SK-N-SH (cell line): Measurements from ENCODE around the gene SMARCA2. TPM values are rescaled to one million over a fixed set of nuclear protein-coding genes. Genes with fewer than 3 reads are reported as not detected.

Experiments used
- CTCF ChIA-PET: fragments of 300-600, 350-600 bp; formaldehyde crosslinking; extraction: SDS; loops from one replicate; lab custom pipeline; 2021; lab: Yijun Ruan, JAX
- POLR2A ChIA-PET: fragments of 350-600 bp; sonication (Branson Sonifier 250); formaldehyde crosslinking; extraction: SDS; loops from one replicate; lab custom pipeline; 2020; ENCODE audit warnings: antibody characterized with exemption, inconsistent platforms; lab: Yijun Ruan, JAX
- DNase-seq: peaks from one replicate; pipeline ENCODE4 v3.0.0; 2012
- H2AFZ ChIP-seq: fragments of 200-600 bp; sonication (generic); 2 replicates; pipeline ENCODE4 v1.8.1; 2016; ENCODE audit warnings: antibody characterized with exemption, mild to moderate bottlenecking, low read depth
- H3F3A ChIP-seq: fragments of 200-600 bp; sonication (generic); replicated peaks from 2 replicates; pipeline ENCODE3; 2016; ENCODE audit warnings: antibody characterized with exemption, mild to moderate bottlenecking; ENCODE audit not compliant: insufficient read depth
- H3K27ac ChIP-seq, 2 experiments: fragments of 200-500 bp in 1 of 2; fragments of 200-600 bp in 1 of 2; sonication (Bioruptor generic) in 1 of 2; sonication (generic), shearing (Covaris generic) in 1 of 2; 2 replicates each; pipeline versions ENCODE4 v1.5.1 to v1.6.1; 2014 to 2016; ENCODE audit warnings: low read depth in 2 of 2, inconsistent platforms in 1 of 2, low read length in 1 of 2, mild to moderate bottlenecking in 1 of 2, mixed read lengths in 1 of 2
- H3K27me3 ChIP-seq: fragments of 200-600 bp; sonication (generic), shearing (Covaris generic); 2 replicates; pipeline ENCODE4 v1.6.1; 2016; ENCODE audit warnings: mixed run types; ENCODE audit not compliant: insufficient read depth
- H3K36me3 ChIP-seq, 2 experiments: fragments of 200-500 bp in 1 of 2; fragments of 200-600 bp in 1 of 2; sonication (Bioruptor generic) in 1 of 2; sonication (generic) in 1 of 2; replicated peaks in 1 of 2; 2 replicates each; pipeline versions ENCODE3 to v1.5.1; 2014 to 2016; ENCODE audit warnings: low read length in 1 of 2, mild to moderate bottlenecking in 1 of 2; ENCODE audit not compliant: insufficient read depth in 2 of 2, control insufficient read depth in 1 of 2
- H3K4me1 ChIP-seq, 2 experiments: fragments of 200-500 bp in 1 of 2; fragments of 200-600 bp in 1 of 2; sonication (Bioruptor generic) in 1 of 2; sonication (generic), shearing (Covaris generic) in 1 of 2; 2 replicates each; pipeline versions ENCODE4 v1.5.1 to v1.6.1; 2014 to 2016; ENCODE audit warnings: low read depth in 1 of 2, low read length in 1 of 2, mixed run types in 1 of 2; ENCODE audit not compliant: insufficient read depth in 2 of 2, control insufficient read depth in 1 of 2
- H3K4me2 ChIP-seq: fragments of 200-600 bp; sonication (generic), shearing (Covaris generic); 2 replicates; pipeline ENCODE4 v1.6.1; 2017; ENCODE audit warnings: mixed run types
- H3K4me3 ChIP-seq, 2 experiments: fragments of 200-500 bp in 1 of 2; fragments of 200-600 bp in 1 of 2; sonication (Bioruptor generic) in 1 of 2; sonication (generic), shearing (Covaris generic) in 1 of 2; 2 replicates each; pipeline versions ENCODE4 v1.5.1 to v1.8.1; 2014 to 2016; ENCODE audit warnings: low read depth in 2 of 2, inconsistent platforms in 1 of 2, low read length in 1 of 2, mild to moderate bottlenecking in 1 of 2, mixed read lengths in 1 of 2, moderate library complexity in 1 of 2
- H3K79me2 ChIP-seq: fragments of 200-600 bp; sonication (generic); 2 replicates; pipeline ENCODE4 v1.8.1; 2017; ENCODE audit warnings: mild to moderate bottlenecking; ENCODE audit not compliant: insufficient read depth
- H3K9ac ChIP-seq: fragments of 200-600 bp; sonication (generic); 2 replicates; pipeline ENCODE4 v1.6.1; 2017; ENCODE audit warnings: mixed run types
- H3K9me2 ChIP-seq: fragments of 200-600 bp; sonication (generic); 2 replicates; pipeline ENCODE4 v1.6.1; 2017; ENCODE audit warnings: mixed run types
- H3K9me3 ChIP-seq: fragments of 200-600 bp; sonication (generic); 2 replicates; pipeline ENCODE4 v1.6.1; 2017; ENCODE audit warnings: mixed run types, mild to moderate bottlenecking, moderate library complexity
- H4K20me1 ChIP-seq: fragments of 200-600 bp; sonication (generic); 2 replicates; pipeline ENCODE4 v1.6.1; 2017; ENCODE audit warnings: mild to moderate bottlenecking, mixed run types; ENCODE audit not compliant: insufficient read depth
- CHD2 ChIP-seq: fragments of 150-350 bp; IDR thresholded peaks from 2 replicates; pipeline ENCODE4 v1.6.1; 2018; ENCODE audit warnings: low read length; ENCODE audit not compliant: partially characterized antibody
- ELF1 ChIP-seq: IDR thresholded peaks from 2 replicates; pipeline ENCODE4 v1.4.0; 2012
- EP300 ChIP-seq, 2 experiments: IDR thresholded peaks; 2 replicates each; pipeline versions ENCODE4 v1.4.0 to v1.6.1; 2012; ENCODE audit warnings: borderline replicate concordance in 1 of 2, low read depth in 1 of 2, low read length in 1 of 2
- EZH2phosphoT487 ChIP-seq: fragments of 200-600 bp; sonication (generic); IDR thresholded peaks from 2 replicates; pipeline ENCODE4 v1.6.1; 2017; ENCODE audit warnings: low read depth, mixed run types, mild to moderate bottlenecking, antibody characterized with exemption, moderate library complexity, borderline replicate concordance
- FOXJ3 ChIP-seq: sonication (generic); formaldehyde crosslinking; IDR thresholded peaks from 2 replicates; pipeline ENCODE4 v1.5.1; 2020; ENCODE audit warnings: mild to moderate bottlenecking, missing genetic modification reagents
- FOXM1 ChIP-seq: IDR thresholded peaks from 2 replicates; pipeline ENCODE4 v1.4.0; 2012; ENCODE audit warnings: low read depth, mild to moderate bottlenecking
- GABPA ChIP-seq: IDR thresholded peaks from 2 replicates; pipeline ENCODE4 v1.4.0; 2012; ENCODE audit warnings: low read depth, mild to moderate bottlenecking
- GATA2 ChIP-seq: sonication (generic); formaldehyde crosslinking; IDR thresholded peaks from 2 replicates; pipeline ENCODE4 v1.5.0; 2020; ENCODE audit warnings: mild to moderate bottlenecking, missing genetic modification reagents
- IRF3 ChIP-seq: fragments of 150-350 bp; IDR thresholded peaks from 2 replicates; pipeline ENCODE4 v1.6.1; 2016; ENCODE audit warnings: mild to moderate bottlenecking, low read depth, low read length
- JUND ChIP-seq: IDR thresholded peaks from 2 replicates; pipeline ENCODE4 v1.4.0; 2012
- MXI1 ChIP-seq: IDR thresholded peaks from 2 replicates; pipeline ENCODE4 v1.6.1; 2012; ENCODE audit warnings: mild to moderate bottlenecking, low read depth, low read length, improper control_type of control experiment
- NFIC ChIP-seq: IDR thresholded peaks from 2 replicates; pipeline ENCODE4 v1.4.0; 2012; ENCODE audit warnings: borderline replicate concordance
- PBX3 ChIP-seq: IDR thresholded peaks from 2 replicates; pipeline ENCODE4; 2012
- POLR2AphosphoS5 ChIP-seq: IDR thresholded peaks from 2 replicates; pipeline ENCODE4 v1.6.1; 2012; ENCODE audit warnings: low read depth, low read length
- RCOR1 ChIP-seq: fragments of 150-350 bp; IDR thresholded peaks from 2 replicates; pipeline ENCODE4 v1.6.1; 2017; ENCODE audit warnings: antibody characterized with exemption, low read length
- RFX5 ChIP-seq: IDR thresholded peaks from 2 replicates; pipeline ENCODE4 v1.6.1; 2012; ENCODE audit warnings: mild to moderate bottlenecking, improper control_type of control experiment, low read length
- RXRA ChIP-seq: IDR thresholded peaks from 2 replicates; pipeline ENCODE4 v1.4.0; 2012; ENCODE audit warnings: low read depth, mild to moderate bottlenecking, borderline replicate concordance
- TAF1 ChIP-seq: IDR thresholded peaks from 2 replicates; pipeline ENCODE4 v1.6.1; 2012; ENCODE audit warnings: low read depth, mild to moderate bottlenecking, low read length, moderate library complexity, borderline replicate concordance
- ZBTB33 ChIP-seq: IDR thresholded peaks from 2 replicates; pipeline ENCODE4 v1.4.0; 2012; ENCODE audit warnings: low read depth, borderline replicate concordance
- WGBS: methylation state at CpG from one replicate; pipeline ENCODE4 v1.1.6; 2017; ENCODE audit warnings: low lambda C conversion rate; 5-methylcytosine and 5-hydroxymethylcytosine counted together
- polyA plus RNA-seq, 3 experiments: library from polyadenylated mRNA; depleted of rRNA; stranded (reverse); fragments of >200 nt; gene quantifications; 2 replicates each; pipeline ENCODE4 v1.2.3, GENCODE V29; 2012
- TF ChIP-seq, protein P1 (sequence below): fragments of 150-350 bp; IDR thresholded peaks from 2 replicates; pipeline ENCODE4 v1.6.1; 2017; ENCODE audit warnings: antibody characterized with exemption, low read length, low read depth, borderline replicate concordance
- TF ChIP-seq, protein P2 (sequence below): fragments of 200-600 bp; sonication (generic); IDR thresholded peaks from 2 replicates; pipeline ENCODE4 v1.6.1; 2017; ENCODE audit warnings: antibody characterized with exemption, mild to moderate bottlenecking, moderate library complexity

The SMARCA2 gene
- polyA plus RNA-seq, 1 of the 3 experiments (the other 2 are of a cell fraction), result 17.4 TPM

DNA sequence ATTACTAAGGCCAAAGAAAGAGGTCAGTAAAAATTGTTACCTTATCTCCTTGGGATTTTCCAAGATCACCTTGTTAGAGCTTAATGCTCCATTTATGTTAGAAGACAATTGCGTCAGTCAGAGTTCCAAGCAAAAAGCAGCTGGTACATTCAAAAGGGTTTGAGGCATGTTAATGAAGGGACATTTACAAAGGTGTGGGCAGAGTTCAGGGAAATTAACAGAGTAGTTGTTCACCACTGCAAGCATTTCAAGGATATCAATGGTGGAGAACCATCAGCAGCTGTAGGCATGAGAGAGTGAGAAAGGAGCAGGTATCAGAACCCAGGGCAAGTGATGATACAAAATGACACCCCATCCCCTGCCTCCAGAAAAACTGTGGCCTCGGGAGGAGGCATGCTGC lies 17.0 kb upstream of the SMARCA2 start:
- POLR2A ChIA-PET, result no interaction called here
- Histone ChIP-seq H3K9me3 (no peaks in the 10 kb centered on the region), H3K27ac (no peak overlapping the region), H3K79me2 (no peaks in the 10 kb centered on the region), H2AFZ (no peak overlapping the region), H3K4me3 (no peak overlapping the region), H3K27me3 (no peaks in the 10 kb centered on the region), H4K20me1 (no peaks in the 10 kb centered on the region), H3K9me2 (no peaks in the 10 kb centered on the region), H3K9ac (no peak overlapping the region), H3K4me1 (peaks cover 0 to 6% of the 10 kb centered on the region in 2 experiments; a peak in 1 of 4 replicates), H3K36me3 (no peaks in the 10 kb centered on the region), H3K4me2 (no peak overlapping the region), H3F3A (no peaks in the 10 kb centered on the region)
- WGBS, result 78% methylated on average over 1 of the region's 2 CpGs
- CTCF ChIA-PET, result no interaction called here
- DNase-seq, result no peak
- TF ChIP-seq IRF3 (no peak), POLR2AphosphoS5 (no peak), FOXJ3 (CRISPR knock-in tag) (no peak)

GRCh38 chr9:2000314-2000713 lies 14.8 kb upstream of the SMARCA2 start:
- no peaks in the 10 kb centered on the region for H3K9me2 ChIP-seq
- no peaks in the 10 kb centered on the region for H3K9me3 ChIP-seq
- H3K36me3 ChIP-seq, result no peaks in the 10 kb centered on the region
- no peaks in the 10 kb centered on the region for H3K79me2 ChIP-seq
- ChIA-PET POLR2A (no interaction called here), CTCF (no interaction called here)
- no peaks in the 10 kb centered on the region for H3F3A ChIP-seq
- H3K27me3 ChIP-seq, result 0 out of 2 replicates have a peak, but pooled peaks cover 3% of the 10 kb centered on the region
- DNase-seq, result no peak
- H3K27ac ChIP-seq, result no peak overlapping the region
- H3K4me1 ChIP-seq, result peaks cover 0 to 6% of the 10 kb centered on the region in 2 experiments; a peak in 1 of 4 replicates
- H3K9ac ChIP-seq, result no peak overlapping the region
- WGBS, result 55% methylated on average over 3 of the region's 3 CpGs
- TF ChIP-seq RXRA, result no peak
- no peak for TF ChIP-seq GATA2
- TF ChIP-seq FOXM1, result no peak
- TF ChIP-seq JUND, result no peak
- no peak for TF ChIP-seq NFIC
- no peak for TF ChIP-seq RFX5
- TF ChIP-seq EP300 (IDR thresholded peaks at IDR 0.05; ENCODE audit: borderline replicate concordance in 1 of 2, low read depth in 1 of 2, low read length in 1 of 2), result no peak
- no peak for TF ChIP-seq MXI1
- TF ChIP-seq, protein P1, sequence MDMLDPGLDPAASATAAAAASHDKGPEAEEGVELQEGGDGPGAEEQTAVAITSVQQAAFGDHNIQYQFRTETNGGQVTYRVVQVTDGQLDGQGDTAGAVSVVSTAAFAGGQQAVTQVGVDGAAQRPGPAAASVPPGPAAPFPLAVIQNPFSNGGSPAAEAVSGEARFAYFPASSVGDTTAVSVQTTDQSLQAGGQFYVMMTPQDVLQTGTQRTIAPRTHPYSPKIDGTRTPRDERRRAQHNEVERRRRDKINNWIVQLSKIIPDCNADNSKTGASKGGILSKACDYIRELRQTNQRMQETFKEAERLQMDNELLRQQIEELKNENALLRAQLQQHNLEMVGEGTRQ, result no peak
- TF ChIP-seq RCOR1, result no peak
- no peak for TF ChIP-seq ZBTB33
- no peak for TF ChIP-seq ELF1
- no peak for TF ChIP-seq TAF1
- TF ChIP-seq GABPA, result no peak
- TF ChIP-seq POLR2AphosphoS5, result no peak
- TF ChIP-seq, protein P2, sequence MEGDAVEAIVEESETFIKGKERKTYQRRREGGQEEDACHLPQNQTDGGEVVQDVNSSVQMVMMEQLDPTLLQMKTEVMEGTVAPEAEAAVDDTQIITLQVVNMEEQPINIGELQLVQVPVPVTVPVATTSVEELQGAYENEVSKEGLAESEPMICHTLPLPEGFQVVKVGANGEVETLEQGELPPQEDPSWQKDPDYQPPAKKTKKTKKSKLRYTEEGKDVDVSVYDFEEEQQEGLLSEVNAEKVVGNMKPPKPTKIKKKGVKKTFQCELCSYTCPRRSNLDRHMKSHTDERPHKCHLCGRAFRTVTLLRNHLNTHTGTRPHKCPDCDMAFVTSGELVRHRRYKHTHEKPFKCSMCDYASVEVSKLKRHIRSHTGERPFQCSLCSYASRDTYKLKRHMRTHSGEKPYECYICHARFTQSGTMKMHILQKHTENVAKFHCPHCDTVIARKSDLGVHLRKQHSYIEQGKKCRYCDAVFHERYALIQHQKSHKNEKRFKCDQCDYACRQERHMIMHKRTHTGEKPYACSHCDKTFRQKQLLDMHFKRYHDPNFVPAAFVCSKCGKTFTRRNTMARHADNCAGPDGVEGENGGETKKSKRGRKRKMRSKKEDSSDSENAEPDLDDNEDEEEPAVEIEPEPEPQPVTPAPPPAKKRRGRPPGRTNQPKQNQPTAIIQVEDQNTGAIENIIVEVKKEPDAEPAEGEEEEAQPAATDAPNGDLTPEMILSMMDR, result no peak
- no peak for TF ChIP-seq CHD2
- TF ChIP-seq EZH2phosphoT487, result no peak
- TF ChIP-seq PBX3, result no peak
- TF ChIP-seq FOXJ3 (CRISPR knock-in tag), result no peak
- no peaks in the 10 kb centered on the region for H4K20me1 ChIP-seq
- H3K4me2 ChIP-seq, result no peak overlapping the region
- H2AFZ ChIP-seq, result no peak overlapping the region
- no peak overlapping the region for H3K4me3 ChIP-seq
